SK-N-SH (cell line): Measurements from ENCODE around the gene CCDC107. TPM values are rescaled to one million over a fixed set of nuclear protein-coding genes. Genes with fewer than 3 reads are reported as not detected.

Experiments
- CTCF ChIA-PET: fragments of 300-600, 350-600 bp; formaldehyde crosslinking; extraction: SDS; loops from one replicate; lab custom pipeline; 2021; lab: Yijun Ruan, JAX
- POLR2A ChIA-PET: fragments of 350-600 bp; sonication (Branson Sonifier 250); formaldehyde crosslinking; extraction: SDS; loops from one replicate; lab custom pipeline; 2020; ENCODE audit warnings: antibody characterized with exemption, inconsistent platforms; lab: Yijun Ruan, JAX
- DNase-seq: peaks from one replicate; pipeline ENCODE4 v3.0.0; 2012
- H2AFZ ChIP-seq: fragments of 200-600 bp; sonication (generic); 2 replicates; pipeline ENCODE4 v1.8.1; 2016; ENCODE audit warnings: antibody characterized with exemption, mild to moderate bottlenecking, low read depth
- H3F3A ChIP-seq: fragments of 200-600 bp; sonication (generic); replicated peaks from 2 replicates; pipeline ENCODE3; 2016; ENCODE audit warnings: antibody characterized with exemption, mild to moderate bottlenecking; ENCODE audit not compliant: insufficient read depth
- H3K27ac ChIP-seq, 2 experiments: fragments of 200-500 bp in 1 of 2; fragments of 200-600 bp in 1 of 2; sonication (Bioruptor generic) in 1 of 2; sonication (generic), shearing (Covaris generic) in 1 of 2; 2 replicates each; pipeline versions ENCODE4 v1.5.1 to v1.6.1; 2014 to 2016; ENCODE audit warnings: low read depth in 2 of 2, inconsistent platforms in 1 of 2, low read length in 1 of 2, mild to moderate bottlenecking in 1 of 2, mixed read lengths in 1 of 2
- H3K27me3 ChIP-seq: fragments of 200-600 bp; sonication (generic), shearing (Covaris generic); 2 replicates; pipeline ENCODE4 v1.6.1; 2016; ENCODE audit warnings: mixed run types; ENCODE audit not compliant: insufficient read depth
- H3K36me3 ChIP-seq, 2 experiments: fragments of 200-500 bp in 1 of 2; fragments of 200-600 bp in 1 of 2; sonication (Bioruptor generic) in 1 of 2; sonication (generic) in 1 of 2; replicated peaks in 1 of 2; 2 replicates each; pipeline versions ENCODE3 to v1.5.1; 2014 to 2016; ENCODE audit warnings: low read length in 1 of 2, mild to moderate bottlenecking in 1 of 2; ENCODE audit not compliant: insufficient read depth in 2 of 2, control insufficient read depth in 1 of 2
- H3K4me1 ChIP-seq, 2 experiments: fragments of 200-500 bp in 1 of 2; fragments of 200-600 bp in 1 of 2; sonication (Bioruptor generic) in 1 of 2; sonication (generic), shearing (Covaris generic) in 1 of 2; 2 replicates each; pipeline versions ENCODE4 v1.5.1 to v1.6.1; 2014 to 2016; ENCODE audit warnings: low read depth in 1 of 2, low read length in 1 of 2, mixed run types in 1 of 2; ENCODE audit not compliant: insufficient read depth in 2 of 2, control insufficient read depth in 1 of 2
- H3K4me2 ChIP-seq: fragments of 200-600 bp; sonication (generic), shearing (Covaris generic); 2 replicates; pipeline ENCODE4 v1.6.1; 2017; ENCODE audit warnings: mixed run types
- H3K4me3 ChIP-seq, 2 experiments: fragments of 200-500 bp in 1 of 2; fragments of 200-600 bp in 1 of 2; sonication (Bioruptor generic) in 1 of 2; sonication (generic), shearing (Covaris generic) in 1 of 2; 2 replicates each; pipeline versions ENCODE4 v1.5.1 to v1.8.1; 2014 to 2016; ENCODE audit warnings: low read depth in 2 of 2, inconsistent platforms in 1 of 2, low read length in 1 of 2, mild to moderate bottlenecking in 1 of 2, mixed read lengths in 1 of 2, moderate library complexity in 1 of 2
- H3K79me2 ChIP-seq: fragments of 200-600 bp; sonication (generic); 2 replicates; pipeline ENCODE4 v1.8.1; 2017; ENCODE audit warnings: mild to moderate bottlenecking; ENCODE audit not compliant: insufficient read depth
- H3K9ac ChIP-seq: fragments of 200-600 bp; sonication (generic); 2 replicates; pipeline ENCODE4 v1.6.1; 2017; ENCODE audit warnings: mixed run types
- H3K9me2 ChIP-seq: fragments of 200-600 bp; sonication (generic); 2 replicates; pipeline ENCODE4 v1.6.1; 2017; ENCODE audit warnings: mixed run types
- H3K9me3 ChIP-seq: fragments of 200-600 bp; sonication (generic); 2 replicates; pipeline ENCODE4 v1.6.1; 2017; ENCODE audit warnings: mixed run types, mild to moderate bottlenecking, moderate library complexity
- H4K20me1 ChIP-seq: fragments of 200-600 bp; sonication (generic); 2 replicates; pipeline ENCODE4 v1.6.1; 2017; ENCODE audit warnings: mild to moderate bottlenecking, mixed run types; ENCODE audit not compliant: insufficient read depth
- CTCF ChIP-seq: fragments of 200-600 bp; sonication (generic); IDR thresholded peaks from 2 replicates; pipeline ENCODE4 v1.6.1; 2017; ENCODE audit warnings: antibody characterized with exemption, mild to moderate bottlenecking, moderate library complexity
- EP300 ChIP-seq, 2 experiments: IDR thresholded peaks; 2 replicates each; pipeline versions ENCODE4 v1.4.0 to v1.6.1; 2012; ENCODE audit warnings: borderline replicate concordance in 1 of 2, low read depth in 1 of 2, low read length in 1 of 2
- FOXM1 ChIP-seq: IDR thresholded peaks from 2 replicates; pipeline ENCODE4 v1.4.0; 2012; ENCODE audit warnings: low read depth, mild to moderate bottlenecking
- GATA2 ChIP-seq: sonication (generic); formaldehyde crosslinking; IDR thresholded peaks from 2 replicates; pipeline ENCODE4 v1.5.0; 2020; ENCODE audit warnings: mild to moderate bottlenecking, missing genetic modification reagents
- JUND ChIP-seq: IDR thresholded peaks from 2 replicates; pipeline ENCODE4 v1.4.0; 2012
- MEF2A ChIP-seq: IDR thresholded peaks from 2 replicates; pipeline ENCODE4 v1.4.0; 2012; ENCODE audit warnings: low read depth, borderline replicate concordance
- MXI1 ChIP-seq: IDR thresholded peaks from 2 replicates; pipeline ENCODE4 v1.6.1; 2012; ENCODE audit warnings: mild to moderate bottlenecking, low read depth, low read length, improper control_type of control experiment
- PBX3 ChIP-seq: IDR thresholded peaks from 2 replicates; pipeline ENCODE4; 2012
- RAD21 ChIP-seq: IDR thresholded peaks from 2 replicates; pipeline ENCODE4 v1.6.1; 2012; ENCODE audit warnings: mild to moderate bottlenecking, low read length
- RXRA ChIP-seq: IDR thresholded peaks from 2 replicates; pipeline ENCODE4 v1.4.0; 2012; ENCODE audit warnings: low read depth, mild to moderate bottlenecking, borderline replicate concordance
- SIN3A ChIP-seq: IDR thresholded peaks from 2 replicates; pipeline ENCODE4 v1.6.1; 2012; ENCODE audit warnings: low read depth, mild to moderate bottlenecking, low read length, moderate library complexity, borderline replicate concordance
- SMC3 ChIP-seq: IDR thresholded peaks from 2 replicates; pipeline ENCODE4 v1.6.1; 2012; ENCODE audit warnings: low read depth, low read length, improper control_type of control experiment
- USF1 ChIP-seq: IDR thresholded peaks from 2 replicates; pipeline ENCODE4 v1.4.0; 2012; ENCODE audit warnings: low read depth, borderline replicate concordance
- USF2 ChIP-seq: fragments of 150-350 bp; IDR thresholded peaks from 2 replicates; pipeline ENCODE4 v1.6.1; 2017; ENCODE audit warnings: antibody characterized with exemption, low read length, low read depth, borderline replicate concordance
- WGBS: methylation state at CpG from one replicate; pipeline ENCODE4 v1.1.6; 2017; ENCODE audit warnings: low lambda C conversion rate; 5-methylcytosine and 5-hydroxymethylcytosine counted together
- polyA plus RNA-seq, 3 experiments: library from polyadenylated mRNA; depleted of rRNA; stranded (reverse); fragments of >200 nt; gene quantifications; 2 replicates each; pipeline ENCODE4 v1.2.3, GENCODE V29; 2012

The CCDC107 gene
- polyA plus RNA-seq, 1 of the 3 experiments (the other 2 are of a cell fraction), result 22.0 TPM

- CTCF ChIA-PET, result interaction anchor here (0.6 to 5.3 kb wide), 6 partner anchors 8 to 109 kb away, joined by 3 to 20 read pairs (median 8); partner anchors contain the start of genes CCDC107 and RMRP
Measured at GRCh38 chr9:35618854-35619799, 39.0 kb upstream of the CCDC107 start.

GRCh38 chr9:35619800-35620158 lies 38.3 kb upstream of the CCDC107 start:
- Histone ChIP-seq H2AFZ (no peak overlapping the region), H3K27ac (no peak overlapping the region), H3K9ac (no peak overlapping the region), H3F3A (no peaks in the 10 kb centered on the region), H3K4me1 (peaks cover 0 to 12% of the 10 kb centered on the region in 2 experiments; a peak in 1 of 4 replicates), H3K79me2 (no peaks in the 10 kb centered on the region), H3K4me2 (no peak overlapping the region), H3K9me2 (no peaks in the 10 kb centered on the region)
- CTCF ChIA-PET, result interaction anchor here (1.1 to 5.3 kb wide), 5 partner anchors 9 to 79 kb away, joined by 3 to 20 read pairs (median 11); partner anchors contain the start of genes CCDC107 and RMRP
- POLR2A ChIA-PET, result interaction anchor here (0.6 to 0.8 kb wide), 2 partner anchors 9 to 43 kb away, joined by 3 to 5 read pairs; no protein-coding TSS in a partner anchor
- DNase-seq, result no peak
- TF ChIP-seq MXI1 (no peak), EP300 (IDR thresholded peaks at IDR 0.05; ENCODE audit: borderline replicate concordance in 1 of 2, low read depth in 1 of 2, low read length in 1 of 2) (no peak), RXRA (no peak), USF2 (no peak), RAD21 (no peak), FOXM1 (no peak), JUND (no peak), USF1 (no peak), GATA2 (CRISPR knock-in tag) (no peak), PBX3 (no peak), MEF2A (no peak), SIN3A (no peak)
- TF ChIP-seq, all 33 proteins: peak for 0
- Histone ChIP-seq H3K4me3 (no peak overlapping the region), H3K36me3 (no peaks in the 10 kb centered on the region), H3K27me3 (0 out of 2 replicates have a peak, but pooled peaks cover 4% of the 10 kb centered on the region), H4K20me1 (no peaks in the 10 kb centered on the region), H3K9me3 (no peaks in the 10 kb centered on the region)
- WGBS, result 77% methylated on average over 2 of the region's 2 CpGs

More at GRCh38 chr9:35618854-35619799, 39.0 kb upstream of the CCDC107 start:
- DNase-seq, result no peak
- TF ChIP-seq CTCF (no peak), USF2 (no peak), SMC3 (no peak)
- POLR2A ChIA-PET, result no interaction called here
- Histone ChIP-seq H3K27ac (no peak overlapping the region), H3K4me3 (no peak overlapping the region), H3F3A (no peaks in the 10 kb centered on the region), H3K4me1 (peaks cover 0 to 12% of the 10 kb centered on the region in 2 experiments; a peak in 1 of 4 replicates), H3K9me2 (no peaks in the 10 kb centered on the region), H4K20me1 (no peaks in the 10 kb centered on the region), H3K79me2 (no peaks in the 10 kb centered on the region), H3K9me3 (no peaks in the 10 kb centered on the region), H2AFZ (no peak overlapping the region), H3K4me2 (no peak overlapping the region), H3K27me3 (0 out of 2 replicates have a peak, but pooled peaks cover 4% of the 10 kb centered on the region), H3K36me3 (no peaks in the 10 kb centered on the region), H3K9ac (no peak overlapping the region)
- 87% methylated on average over 17 of the region's 17 CpGs for WGBS
